ENCODE results near the gene LILRA5. TPM values are rescaled to one million over a fixed set of nuclear protein-coding genes. Genes with fewer than 3 reads are reported as not detected.

LILRA5 gene
- total and polyA plus RNA-seq, 2 of the 4 experiments (the other 2 are of a cell fraction): not detected

DNA sequence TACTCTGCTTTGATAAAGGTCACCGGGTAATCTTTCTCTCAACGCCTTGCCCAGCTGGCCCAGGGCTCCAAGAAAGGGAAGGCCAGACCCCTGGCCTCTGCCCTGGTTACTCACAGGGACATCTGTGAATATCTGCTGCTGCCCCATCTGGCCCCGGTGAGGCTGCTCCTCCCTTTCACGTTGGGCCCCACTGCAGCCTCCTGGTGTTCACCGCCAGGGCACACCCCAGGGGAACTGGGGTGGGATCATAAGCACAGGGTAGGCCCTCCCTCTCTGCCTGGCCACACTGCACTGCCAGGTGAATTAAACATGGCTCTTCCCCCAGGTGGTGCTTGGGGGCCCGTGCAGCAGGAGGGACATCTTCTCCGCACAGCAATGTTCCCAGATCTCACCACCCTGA, 39.1 kb upstream of the LILRA5 start:
- Histone ChIP-seq H2BK15ac (ENCODE audit: low read depth, low read length) (no peak overlapping the region), H3K4ac (ENCODE audit: low read depth, low read length) (no peak overlapping the region), H2AK9ac (replicated peaks; ENCODE audit: low read depth, low read length, poor library complexity) (no peak overlapping the region), H2AK5ac (ENCODE audit: low read depth, low read length) (no peak overlapping the region), H3K9me1 (ENCODE audit: insufficient read depth, low read length) (no peaks in the 10 kb centered on the region), H3K4me3 (ENCODE audit: insufficient read depth, low read depth, low read length) (no peak overlapping the region), H2BK5ac (ENCODE audit: low read depth, low read length, poor library complexity, severe bottlenecking) (no peak overlapping the region), H2BK20ac (ENCODE audit: low read depth, low read length) (no peak overlapping the region), H4K20me1 (ENCODE audit: insufficient read depth, low read length) (no peaks in the 10 kb centered on the region), H3K9me3 (ENCODE audit: control insufficient read depth, insufficient read depth, low read length) (peaks cover 17% of the 10 kb centered on the region; the same call in 1 of the 2 replicates), H4K91ac (ENCODE audit: insufficient read depth, low read depth, low read length) (no peak overlapping the region), H3K36me3 (ENCODE audit: control insufficient read depth, insufficient read depth, low read length) (no peaks in the 10 kb centered on the region), H4K8ac (ENCODE audit: low read depth in 2 of 2, low read length in 2 of 2) (no peak overlapping the region), H3K18ac (ENCODE audit: low read depth, low read length) (no peak overlapping the region), H3K56ac (ENCODE audit: extremely low read depth, insufficient read depth, low read length) (no peak overlapping the region), H3K9ac (ENCODE audit: low read depth, low read length) (no peak overlapping the region), H4K5ac (ENCODE audit: low read depth, low read length) (no peak overlapping the region), H3K79me1 (ENCODE audit: low read depth in 1 of 2, low read length in 2 of 2) (no peaks in the 10 kb centered on the region), H2AFZ (replicated peaks; ENCODE audit: low read length, poor library complexity) (no peak overlapping the region), H3K27ac (ENCODE audit: insufficient read depth, low read length) (no peak overlapping the region), H3K27me3 (ENCODE audit: control insufficient read depth, insufficient read depth, low read length) (no peaks in the 10 kb centered on the region), H3K14ac (replicated peaks; ENCODE audit: low read depth, low read length) (no peak overlapping the region), H3K23ac (ENCODE audit: low read depth, low read length) (no peak overlapping the region), H3K4me1 (ENCODE audit: control insufficient read depth, insufficient read depth, low read length) (no peaks in the 10 kb centered on the region), H2BK120ac (ENCODE audit: low read depth, low read length) (no peak overlapping the region), H3K4me2 (ENCODE audit: low read depth, low read length) (no peak overlapping the region)
- ATAC-seq (ENCODE audit: low read depth) (no peak), DNase-seq (no peak)
- in situ Hi-C loops (cut with MboI; ENCODE audit: low sequenced_read_pairs): no loop called here
- intact Hi-C loops (cut with micrococcal nuclease): no loop called here
- WGBS, 2 experiments (ENCODE audit: extremely low coverage in 2 of 2, insufficient read length in 1 of 2): 57% methylated on average over 5 of the region's 7 CpGs; no CpG with 5 or more reads in 1 of the 2 experiments
- BruUV-seq (replicated peaks): no TSS peak
- TF ChIP-seq MAZ (IDR thresholded peaks at IDR 0.05; ENCODE audit: borderline replicate concordance, low read depth, low read length) (no peak), RFX5 (IDR thresholded peaks at IDR 0.05; ENCODE audit: low read depth, low read length) (no peak), FOS (IDR thresholded peaks at IDR 0.05; ENCODE audit: low read depth, low read length) (no peak), CEBPB (IDR thresholded peaks at IDR 0.05; ENCODE audit: low read depth, low read length) (no peak), BHLHE40 (IDR thresholded peaks at IDR 0.05; ENCODE audit: low read depth, low read length) (no peak), RAD21 (IDR thresholded peaks at IDR 0.05; ENCODE audit: low read length) (no peak)
- dilution Hi-C loops (cut with HindIII; ENCODE audit: low sequenced_read_pairs, unreplicated experiment): no loop called here
- ChIA-PET CTCF (no interaction called here), POLR2A (ENCODE audit: unreplicated experiment) (no interaction called here)

Data from IMR-90 (cell line).